Measurements from ENCODE around the gene TMPRSS4. TPM values are rescaled to one million over a fixed set of nuclear protein-coding genes. Genes with fewer than 3 reads are reported as not detected.

TMPRSS4 gene
- total RNA-seq, 1 donor, result not detected

DNA sequence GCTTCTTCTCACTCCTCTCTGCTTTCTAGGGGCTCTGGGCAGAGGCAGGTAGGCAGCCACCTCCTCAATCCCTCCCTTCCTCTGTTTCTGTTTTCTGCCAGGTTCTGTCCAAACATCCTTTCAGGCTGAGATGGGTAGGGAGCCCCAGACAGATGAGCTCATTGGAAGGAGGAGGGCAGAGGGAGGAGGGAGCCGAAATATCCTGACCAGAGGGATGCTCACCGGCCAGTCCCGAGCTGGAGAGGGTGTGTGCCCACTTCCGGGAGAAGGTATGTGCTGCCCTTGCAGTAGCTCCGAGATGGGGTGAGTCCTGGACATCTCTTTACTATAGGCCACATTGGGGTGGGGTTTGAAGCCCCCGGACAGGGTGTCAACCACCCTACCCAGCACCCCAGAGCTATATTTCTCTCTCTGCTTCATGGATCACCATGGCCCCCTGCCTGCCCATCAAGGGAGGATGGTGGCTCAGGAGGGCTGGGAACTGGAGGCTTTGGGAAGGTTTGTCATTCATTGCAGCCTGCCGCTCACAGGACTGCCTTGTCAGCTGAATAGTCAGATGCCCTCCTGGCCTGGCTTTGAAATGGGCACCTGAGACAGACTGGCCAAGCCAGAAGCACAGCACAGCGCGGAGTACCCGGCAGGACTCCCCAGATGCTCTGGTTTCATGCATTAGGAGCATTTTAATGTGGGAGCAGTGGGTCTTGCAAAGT, 80.5 kb downstream of the TMPRSS4 start:
- no peak for DNase-seq (ENCODE audit: low read depth)
- no peak overlapping the region for H3K4me3 ChIP-seq (ENCODE audit: low read depth, low read length)
- TF ChIP-seq, protein P1, sequence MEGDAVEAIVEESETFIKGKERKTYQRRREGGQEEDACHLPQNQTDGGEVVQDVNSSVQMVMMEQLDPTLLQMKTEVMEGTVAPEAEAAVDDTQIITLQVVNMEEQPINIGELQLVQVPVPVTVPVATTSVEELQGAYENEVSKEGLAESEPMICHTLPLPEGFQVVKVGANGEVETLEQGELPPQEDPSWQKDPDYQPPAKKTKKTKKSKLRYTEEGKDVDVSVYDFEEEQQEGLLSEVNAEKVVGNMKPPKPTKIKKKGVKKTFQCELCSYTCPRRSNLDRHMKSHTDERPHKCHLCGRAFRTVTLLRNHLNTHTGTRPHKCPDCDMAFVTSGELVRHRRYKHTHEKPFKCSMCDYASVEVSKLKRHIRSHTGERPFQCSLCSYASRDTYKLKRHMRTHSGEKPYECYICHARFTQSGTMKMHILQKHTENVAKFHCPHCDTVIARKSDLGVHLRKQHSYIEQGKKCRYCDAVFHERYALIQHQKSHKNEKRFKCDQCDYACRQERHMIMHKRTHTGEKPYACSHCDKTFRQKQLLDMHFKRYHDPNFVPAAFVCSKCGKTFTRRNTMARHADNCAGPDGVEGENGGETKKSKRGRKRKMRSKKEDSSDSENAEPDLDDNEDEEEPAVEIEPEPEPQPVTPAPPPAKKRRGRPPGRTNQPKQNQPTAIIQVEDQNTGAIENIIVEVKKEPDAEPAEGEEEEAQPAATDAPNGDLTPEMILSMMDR (IDR thresholded peaks at IDR 0.05; ENCODE audit: insufficient read depth, low read depth, low read length), result no peak

DNA sequence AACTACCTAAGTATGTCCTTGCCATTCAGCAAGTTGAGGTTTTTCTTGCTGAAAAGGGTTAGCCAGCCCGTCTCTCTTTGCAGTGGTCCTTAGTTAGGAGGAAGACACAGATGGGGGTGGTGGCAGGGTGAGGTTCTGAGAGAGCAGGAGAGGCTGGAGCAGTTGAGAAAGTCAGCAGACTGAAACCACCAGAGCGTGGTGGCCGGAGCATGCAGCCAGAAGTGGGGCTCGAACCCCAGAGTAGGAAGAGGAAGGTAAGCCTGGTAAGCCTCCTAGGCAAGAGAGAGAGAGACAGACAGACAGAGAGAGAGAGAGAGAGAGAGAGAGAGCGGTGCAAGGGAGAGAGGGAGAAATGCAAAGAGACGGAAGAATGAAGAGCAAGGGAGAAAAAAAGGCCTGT, 84.9 kb downstream of the TMPRSS4 start:
- H3K4me3 ChIP-seq (ENCODE audit: low read depth, low read length), result no peak overlapping the region
- no peak for DNase-seq (ENCODE audit: low read depth)
- TF ChIP-seq, protein P1 (IDR thresholded peaks at IDR 0.05; ENCODE audit: insufficient read depth, low read depth, low read length), result no peak

- no peak overlapping the region for H3K4me3 ChIP-seq (ENCODE audit: low read depth, low read length)
- DNase-seq (ENCODE audit: low read depth), result no peak
- TF ChIP-seq, protein P1 (IDR thresholded peaks at IDR 0.05; ENCODE audit: insufficient read depth, low read depth, low read length), result no peak
Measured at GRCh38 chr11:118162846-118163245, 86.0 kb downstream of the TMPRSS4 start.

DNA sequence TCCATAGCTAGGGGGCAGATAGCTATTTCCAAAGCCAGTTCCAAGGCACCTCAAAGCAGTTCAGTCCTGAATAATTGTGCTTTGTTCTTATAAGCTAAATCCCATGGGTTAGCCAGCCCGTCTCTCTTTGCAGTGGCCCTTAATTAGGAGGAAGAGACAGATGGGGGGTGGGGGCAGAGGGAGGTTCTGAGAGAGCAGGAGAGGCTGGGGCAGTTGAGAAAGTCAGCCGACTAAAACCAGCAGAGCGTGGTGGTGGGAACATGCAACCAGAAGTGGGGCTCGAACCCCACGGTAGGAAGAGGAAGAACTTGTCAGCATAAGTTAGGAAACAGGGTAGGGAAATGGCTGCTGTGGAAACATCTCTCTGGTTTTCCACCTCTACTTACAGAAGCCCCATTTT, 86.6 kb downstream of the TMPRSS4 start:
- TF ChIP-seq, protein P1 (IDR thresholded peaks at IDR 0.05; ENCODE audit: insufficient read depth, low read depth, low read length), result no peak
- no peak overlapping the region for H3K4me3 ChIP-seq (ENCODE audit: low read depth, low read length)
- no peak for DNase-seq (ENCODE audit: low read depth)

GRCh38 chr11:118164885-118165284, 88.0 kb downstream of the TMPRSS4 start:
- H3K4me3 ChIP-seq (ENCODE audit: low read depth, low read length), result no peak overlapping the region
- TF ChIP-seq, protein P1 (IDR thresholded peaks at IDR 0.05; ENCODE audit: insufficient read depth, low read depth, low read length), result no peak
- DNase-seq (ENCODE audit: low read depth), result no peak

- DNase-seq (ENCODE audit: low read depth), result no peak
- H3K4me3 ChIP-seq (ENCODE audit: low read depth, low read length), result no peak overlapping the region
- TF ChIP-seq, protein P1 (IDR thresholded peaks at IDR 0.05; ENCODE audit: insufficient read depth, low read depth, low read length), result no peak
Measured at GRCh38 chr11:118166641-118167040, 89.8 kb downstream of the TMPRSS4 start.

DNA sequence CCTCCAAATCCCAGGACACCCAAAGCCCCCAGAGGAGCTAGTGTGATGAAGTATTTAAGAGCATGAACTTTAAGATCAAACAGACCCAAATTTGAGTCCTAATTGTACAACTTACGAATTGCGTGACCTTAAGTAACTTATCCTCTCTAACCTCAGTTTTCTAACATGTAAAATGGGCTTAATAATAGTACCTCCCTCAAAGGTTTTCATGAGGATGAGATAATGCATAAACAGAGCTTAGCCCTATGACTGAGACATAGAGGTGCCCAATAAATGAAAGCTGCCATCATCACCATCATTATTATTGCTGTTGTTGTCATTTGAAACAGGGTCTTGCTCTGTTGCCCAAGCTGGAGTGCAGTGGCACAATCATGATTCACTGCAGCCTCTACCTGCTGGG, 90.4 kb downstream of the TMPRSS4 start:
- TF ChIP-seq, protein P1 (IDR thresholded peaks at IDR 0.05; ENCODE audit: insufficient read depth, low read depth, low read length), result no peak
- DNase-seq (ENCODE audit: low read depth), result no peak
- no peak overlapping the region for H3K4me3 ChIP-seq (ENCODE audit: low read depth, low read length)

Data from fibroblast of villous mesenchyme (primary cell).